Measurements from ENCODE around the gene PARD3B.
"Not testable (repeated sequence)": the region's sequence is repeated elsewhere in the genome, so short reads cannot be mapped to it uniquely, and the experiment has no call there.

The PARD3B gene

DNA sequence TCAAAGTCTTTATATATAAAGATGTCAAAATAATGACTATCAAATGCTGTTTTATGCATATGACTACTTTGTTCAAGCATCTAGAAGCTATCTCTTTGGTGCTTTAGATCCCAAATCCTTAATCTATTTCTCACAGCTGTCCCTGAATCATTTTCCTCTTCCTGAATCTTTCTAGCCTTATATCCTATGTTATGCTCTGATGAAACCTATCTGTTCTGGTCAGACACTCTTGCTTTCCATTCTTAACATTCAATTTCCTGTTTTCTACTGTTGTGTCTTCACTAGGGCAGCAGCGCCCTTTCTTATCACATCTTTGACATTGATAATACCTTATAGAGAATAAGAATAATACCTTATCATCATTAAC, 6.3 kb upstream of the PARD3B start:
- no peak for DNase-seq (ENCODE audit: low read depth)

DNA sequence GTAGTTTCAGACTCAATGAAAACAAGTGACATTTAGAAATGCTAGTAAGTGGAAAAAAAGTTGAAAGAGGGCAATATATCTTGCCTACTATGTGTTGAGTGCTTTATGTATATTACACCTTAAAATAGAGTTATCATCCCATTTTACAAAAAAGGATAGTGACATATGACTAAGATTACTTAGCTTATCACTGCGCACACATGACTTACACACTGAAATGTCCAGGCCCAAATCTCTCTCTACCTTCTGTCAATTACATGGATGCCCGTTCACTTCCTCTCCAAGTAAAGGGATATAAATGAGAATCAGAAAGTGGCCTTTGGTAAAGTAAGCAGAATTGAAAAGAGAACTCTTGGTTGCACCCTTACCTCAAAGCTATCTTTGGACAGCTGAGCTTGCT, 3.6 kb upstream of the PARD3B start:
- no peak for DNase-seq (ENCODE audit: low read depth)

DNA sequence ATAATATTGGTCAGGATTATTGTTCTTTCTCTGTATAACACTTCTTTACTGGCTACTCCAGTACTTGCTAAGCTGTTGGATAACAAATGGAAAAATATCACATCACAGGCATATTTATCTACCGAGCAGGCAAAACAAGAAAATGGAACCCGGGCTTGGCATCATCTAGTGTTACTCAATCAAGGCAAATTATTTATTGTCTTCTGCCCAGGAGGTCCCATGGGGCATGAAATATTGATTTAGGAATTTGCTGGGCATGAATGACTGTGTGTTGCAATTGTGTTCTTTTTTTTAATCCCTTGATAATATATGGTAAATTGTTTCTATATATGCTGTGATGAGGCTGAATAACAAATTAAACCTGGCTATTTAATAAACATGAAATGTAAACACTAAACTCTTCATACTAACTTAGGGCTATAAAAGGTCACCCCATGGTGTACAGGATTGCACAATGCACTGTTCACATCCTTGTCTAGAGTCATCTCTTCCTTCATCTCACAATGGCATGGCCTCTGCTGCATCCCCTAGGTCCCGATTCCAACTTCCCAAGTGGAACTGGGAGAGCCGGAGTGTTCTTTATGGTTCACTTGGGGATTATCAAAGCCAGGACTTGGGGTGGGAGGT, 2.2 kb upstream of the PARD3B start:
- DNase-seq (ENCODE audit: low read depth), result no peak

DNA sequence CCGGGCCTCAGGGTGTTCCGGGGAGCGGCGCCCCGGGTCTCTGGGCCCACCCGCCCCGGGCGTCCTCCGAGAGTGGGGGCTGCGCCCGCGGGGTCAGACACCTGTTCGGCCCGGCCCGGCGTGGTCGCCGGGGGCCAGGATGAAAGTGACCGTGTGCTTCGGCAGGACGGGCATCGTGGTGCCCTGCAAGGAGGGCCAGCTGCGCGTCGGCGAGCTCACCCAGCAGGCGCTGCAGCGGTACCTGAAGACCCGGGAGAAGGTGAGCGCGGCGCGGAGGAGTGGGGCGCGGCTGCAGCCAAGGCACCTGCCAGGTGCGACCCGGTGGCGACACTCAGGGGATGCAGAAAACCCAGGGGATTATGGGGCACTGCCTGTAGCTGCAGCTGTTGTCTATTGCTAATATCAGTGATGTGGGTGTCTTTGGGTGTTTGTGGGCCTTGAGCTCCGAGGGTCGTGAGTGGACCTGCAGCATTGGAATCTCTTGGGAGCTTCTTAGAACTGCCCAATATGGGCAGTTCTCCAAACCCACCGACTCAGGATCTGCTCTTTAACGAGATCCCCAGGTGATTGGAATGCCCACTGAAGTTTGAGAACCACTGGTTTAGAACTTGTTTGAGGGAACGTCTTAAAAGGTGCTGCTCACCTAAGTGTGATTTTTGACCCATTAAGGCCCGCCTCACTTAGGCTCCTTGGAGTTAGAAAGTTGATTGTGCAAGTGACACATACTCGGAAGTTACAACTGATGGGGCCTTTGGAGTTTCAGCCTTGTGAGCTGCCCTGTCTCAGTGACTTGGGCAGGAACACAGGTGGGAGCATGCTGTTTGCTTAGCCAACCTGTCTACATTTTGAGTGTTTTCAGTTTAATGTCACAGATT, 823 bp downstream of the PARD3B start:
- no peak for DNase-seq (ENCODE audit: low read depth)

DNA sequence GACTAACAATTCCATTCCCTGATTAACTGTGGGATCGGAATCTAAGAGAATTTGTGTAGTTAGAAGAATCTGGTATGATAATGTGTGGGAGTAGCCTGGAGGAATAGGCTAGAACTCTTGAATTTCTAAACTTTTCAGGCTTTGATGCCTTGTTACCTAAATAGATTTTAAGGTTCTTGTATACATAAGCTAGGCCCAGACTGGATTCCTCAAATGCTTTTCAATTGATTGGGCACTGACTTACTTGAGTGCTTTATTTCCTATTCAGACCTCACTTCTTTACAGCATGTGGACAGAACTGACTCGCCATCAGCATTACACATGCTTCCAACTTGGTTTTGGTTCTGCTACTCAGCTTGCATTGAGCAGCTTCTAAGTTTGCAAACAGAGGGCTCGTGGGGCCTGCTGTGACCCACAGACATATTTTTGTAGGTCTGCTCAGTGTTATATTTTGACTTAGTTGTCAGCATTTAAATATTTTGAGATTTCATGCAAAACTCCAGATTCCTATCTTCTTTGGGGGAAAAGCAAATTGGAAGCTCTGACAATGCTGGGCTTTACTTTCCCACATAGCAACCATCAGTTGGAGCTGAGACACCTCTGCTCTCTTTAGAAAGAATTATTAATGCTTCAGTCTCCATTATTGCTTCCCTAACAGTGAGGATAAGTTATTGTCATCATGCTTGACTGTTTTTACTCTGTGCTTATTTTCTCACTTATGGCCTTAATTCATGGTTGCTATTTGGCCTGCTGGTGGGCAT, 5.7 kb downstream of the PARD3B start:
- DNase-seq (ENCODE audit: low read depth), result no peak

DNA sequence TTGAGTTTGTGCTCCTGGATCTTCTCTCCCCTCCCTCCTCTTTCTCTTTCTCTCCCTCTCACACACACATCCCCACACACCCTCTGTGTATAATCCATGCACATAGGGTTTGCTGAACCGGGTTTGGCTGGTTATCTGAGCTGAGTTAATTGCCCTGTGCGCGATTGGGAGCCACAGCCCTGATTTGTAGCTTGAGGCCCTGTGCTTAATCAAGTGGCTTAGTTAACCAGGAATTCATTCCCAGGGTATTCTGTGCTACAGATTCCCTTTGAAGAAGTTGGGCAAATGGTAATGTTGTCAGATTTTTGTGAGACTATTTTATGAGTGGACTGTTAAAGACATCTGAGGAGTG, 6.2 kb downstream of the PARD3B start:
- DNase-seq (ENCODE audit: low read depth), result no peak

DNA sequence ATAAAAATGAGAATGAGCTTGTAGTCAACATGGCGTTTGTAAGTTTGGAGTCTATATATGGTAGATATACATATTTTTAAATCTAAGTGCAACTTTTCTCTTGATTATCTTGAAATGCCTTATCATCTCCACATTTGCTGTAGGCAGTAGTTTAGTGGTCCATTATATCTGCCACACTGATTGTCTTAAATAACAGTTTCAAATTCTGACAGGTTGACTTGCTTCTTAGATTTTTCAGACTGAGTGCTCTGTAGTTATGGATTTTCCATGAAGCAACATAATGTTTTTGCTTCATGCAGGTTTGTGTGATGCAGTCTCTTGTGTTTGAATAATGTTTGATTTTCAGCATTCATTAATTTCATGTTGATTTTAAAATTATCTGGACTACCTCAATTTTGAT, 12.3 kb downstream of the PARD3B start:
- no peak for DNase-seq (ENCODE audit: low read depth)

DNA sequence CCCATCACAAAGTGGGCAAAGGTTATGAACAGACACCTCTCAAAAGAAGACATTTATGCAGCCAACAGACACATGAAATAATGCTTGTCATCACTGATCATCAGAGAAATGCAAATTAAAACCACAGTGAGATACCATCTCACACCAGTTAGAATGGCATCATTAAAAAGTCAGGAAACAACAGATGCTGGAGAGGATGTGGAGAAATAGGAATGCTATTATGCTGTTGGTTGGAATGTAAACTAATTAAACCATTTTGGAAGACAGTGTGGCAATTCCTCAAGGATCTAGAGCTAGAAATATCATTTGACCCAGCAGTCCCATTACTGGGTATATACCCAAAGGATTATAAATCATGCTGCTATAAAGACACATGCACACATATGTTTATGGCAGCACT, 14.1 kb downstream of the PARD3B start:
- not testable (repeated sequence) for DNase-seq (ENCODE audit: low read depth)

DNA sequence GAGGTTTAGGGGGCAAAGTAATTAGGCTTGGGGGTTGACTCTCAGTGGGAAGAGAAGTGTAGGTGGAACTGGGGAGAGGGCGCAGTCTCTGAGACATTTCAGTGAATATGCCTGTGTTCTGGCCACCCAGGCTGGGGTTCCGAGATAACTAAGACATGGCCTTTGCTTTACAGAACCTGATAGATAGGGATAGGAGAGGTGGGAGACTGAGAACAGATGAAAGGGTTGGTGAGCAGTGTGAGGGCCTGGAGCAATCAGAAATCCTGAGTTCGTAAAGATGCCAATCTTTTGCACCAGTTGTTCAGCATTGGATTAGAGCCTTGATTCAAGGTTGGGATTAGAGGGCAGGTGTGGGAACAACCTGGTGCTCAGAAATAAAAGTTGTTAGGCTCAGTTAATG, 15.6 kb downstream of the PARD3B start:
- no peak for DNase-seq (ENCODE audit: low read depth)

DNA sequence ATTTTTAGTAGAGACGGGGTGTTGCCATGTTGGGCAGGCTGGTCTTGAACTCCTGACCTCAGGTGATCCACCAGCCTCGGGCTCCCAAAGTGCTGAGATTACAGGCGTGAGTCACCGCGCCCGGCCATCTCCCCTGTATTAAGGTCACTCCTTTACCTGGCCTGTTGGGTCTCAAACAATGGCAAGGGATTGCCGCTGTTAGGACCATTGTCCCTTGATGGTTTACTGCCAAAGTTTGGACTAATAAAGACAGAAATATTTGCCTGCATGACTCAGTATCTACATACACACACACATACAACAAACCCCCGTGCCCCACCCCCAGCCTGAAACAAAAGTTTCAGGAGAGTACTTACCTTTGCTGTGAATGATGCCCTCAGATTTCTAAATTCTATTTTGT, 16.5 kb downstream of the PARD3B start:
- DNase-seq (ENCODE audit: low read depth), result no peak

DNA sequence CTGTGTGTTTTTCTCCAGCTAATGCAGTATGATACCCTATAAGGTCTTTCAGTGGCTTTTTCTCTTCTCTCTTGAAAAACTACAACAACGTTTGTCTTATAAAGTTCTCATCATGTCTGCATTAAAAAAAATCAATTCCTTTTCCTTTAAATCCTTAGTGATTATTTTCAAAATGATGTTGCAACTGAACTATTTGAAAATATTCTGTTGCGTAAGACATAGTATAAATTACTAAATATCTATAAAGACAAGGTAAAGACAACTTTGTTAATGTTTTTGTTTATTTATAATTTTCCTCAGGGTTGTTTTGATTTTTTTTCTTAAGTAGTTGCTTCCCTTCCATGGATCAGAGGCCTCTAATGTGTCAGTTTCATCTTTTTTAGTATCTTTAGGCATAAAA, 21.2 kb downstream of the PARD3B start:
- DNase-seq (ENCODE audit: low read depth), result no peak

DNA sequence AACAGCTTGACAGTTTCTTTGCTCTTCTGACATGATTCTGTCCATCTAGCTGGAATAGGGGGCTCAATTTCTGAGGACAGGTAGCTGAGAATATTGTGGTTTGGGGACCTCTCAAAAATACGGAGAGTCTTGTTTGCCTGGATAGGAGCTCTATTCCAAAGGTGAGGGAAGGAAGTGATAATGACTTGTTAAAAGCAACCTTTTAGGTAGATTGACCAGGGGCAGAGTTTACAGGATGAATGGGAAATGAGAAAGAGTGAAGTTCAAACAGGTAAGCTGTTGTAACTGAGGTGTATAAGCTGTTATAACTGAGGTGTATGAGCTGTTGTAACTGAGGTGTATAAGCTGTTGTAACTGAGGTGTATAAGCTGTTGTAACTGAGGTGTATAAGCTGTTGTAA, 25.1 kb downstream of the PARD3B start:
- no peak for DNase-seq (ENCODE audit: low read depth)

DNA sequence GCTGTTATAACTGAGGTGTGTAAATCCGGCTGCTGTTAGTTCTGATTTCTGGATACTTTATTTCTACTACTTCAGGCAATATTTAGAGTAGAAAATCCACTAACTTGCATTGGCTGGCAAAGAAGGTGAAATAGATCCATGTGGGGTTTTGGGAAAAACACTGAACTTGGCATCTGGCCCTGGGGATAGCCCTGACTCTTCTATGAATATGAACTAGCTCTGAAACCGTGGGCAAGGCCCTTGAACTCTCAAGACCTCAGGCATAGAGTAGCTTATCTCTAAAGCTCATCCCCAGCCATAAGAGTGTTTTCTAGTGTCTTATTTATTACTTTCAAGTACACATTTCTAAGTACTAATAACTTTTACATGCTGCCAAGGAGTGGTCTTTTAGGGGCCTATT, 25.8 kb downstream of the PARD3B start:
- DNase-seq (ENCODE audit: low read depth), result no peak

DNA sequence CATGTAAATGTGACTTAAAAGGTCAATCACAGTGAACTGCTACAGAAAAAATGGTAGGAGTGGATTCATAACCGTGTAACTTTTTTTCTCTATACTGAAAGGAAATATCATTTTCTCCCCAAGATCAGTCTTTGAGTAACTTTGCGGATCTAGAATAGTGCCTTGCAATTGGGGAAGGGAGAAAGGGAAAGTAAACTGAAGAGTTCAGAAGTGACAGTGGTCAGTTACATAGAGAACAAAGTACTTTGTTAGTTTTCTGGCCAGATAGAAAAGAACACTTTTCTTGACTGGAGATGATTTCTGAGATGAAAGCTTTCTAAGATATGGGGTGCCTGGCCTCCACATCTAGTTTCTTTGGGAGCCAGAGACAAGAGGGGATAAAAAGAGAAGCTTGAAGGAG, 26.6 kb downstream of the PARD3B start:
- no peak for DNase-seq (ENCODE audit: low read depth)

DNA sequence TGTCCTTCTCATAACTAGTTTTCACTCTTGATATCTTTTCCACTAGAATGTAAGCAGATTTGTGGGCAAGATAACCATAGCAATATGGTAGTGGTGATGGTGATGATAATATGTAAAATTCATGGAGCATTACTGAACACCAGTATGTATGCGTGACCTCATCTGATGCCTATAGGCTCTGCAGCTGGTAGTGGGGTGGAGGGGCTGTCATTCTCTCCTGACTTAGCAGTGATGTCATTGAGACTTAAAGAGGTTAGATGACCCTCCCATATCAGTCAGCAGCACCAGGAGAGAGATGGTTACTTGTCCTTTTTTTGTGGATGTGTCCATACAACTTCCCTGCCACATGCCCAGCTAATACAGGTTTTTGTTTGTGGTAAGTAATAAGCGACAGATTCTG, 27.9 kb downstream of the PARD3B start:
- DNase-seq (ENCODE audit: low read depth), result no peak

DNA sequence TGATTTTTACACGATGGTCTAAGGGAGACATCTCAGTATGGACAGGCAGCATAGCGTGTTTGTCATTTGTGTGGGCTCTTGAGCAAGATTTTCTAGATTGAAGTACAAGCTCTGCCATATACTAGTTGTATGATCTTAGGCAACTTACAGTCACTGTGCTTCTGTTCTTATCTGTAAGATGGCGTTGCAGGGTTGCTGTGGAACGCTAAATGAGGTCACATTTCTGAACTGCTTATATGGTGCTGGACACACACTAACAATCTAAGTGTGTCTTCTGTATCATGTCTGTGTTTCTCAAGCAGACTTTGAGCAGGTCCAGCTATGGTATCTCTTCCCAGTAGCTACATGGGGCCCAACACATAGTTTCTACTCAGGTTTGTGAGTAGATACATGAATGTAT, 29.2 kb downstream of the PARD3B start:
- no peak for DNase-seq (ENCODE audit: low read depth)

DNA sequence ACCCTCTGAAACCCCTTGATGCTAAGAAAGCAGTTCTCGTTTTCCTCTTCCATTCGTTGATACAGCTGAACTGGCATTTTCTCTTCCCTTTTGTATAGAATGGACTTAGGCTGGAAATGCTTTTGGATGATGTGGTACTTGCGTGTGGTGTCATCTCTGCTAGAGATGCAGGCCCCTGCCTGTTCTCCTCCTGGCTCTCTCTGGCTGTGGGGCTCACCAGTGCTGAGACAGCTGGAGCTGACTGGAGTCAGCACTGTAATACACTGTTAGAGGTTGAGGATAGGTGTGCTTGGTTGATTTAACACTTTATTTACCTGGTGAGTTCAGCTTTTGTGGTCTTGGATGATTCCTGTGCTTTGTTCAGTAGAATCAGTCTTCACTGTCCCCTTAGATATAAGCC, 30.2 kb downstream of the PARD3B start:
- no peak for DNase-seq (ENCODE audit: low read depth)

DNA sequence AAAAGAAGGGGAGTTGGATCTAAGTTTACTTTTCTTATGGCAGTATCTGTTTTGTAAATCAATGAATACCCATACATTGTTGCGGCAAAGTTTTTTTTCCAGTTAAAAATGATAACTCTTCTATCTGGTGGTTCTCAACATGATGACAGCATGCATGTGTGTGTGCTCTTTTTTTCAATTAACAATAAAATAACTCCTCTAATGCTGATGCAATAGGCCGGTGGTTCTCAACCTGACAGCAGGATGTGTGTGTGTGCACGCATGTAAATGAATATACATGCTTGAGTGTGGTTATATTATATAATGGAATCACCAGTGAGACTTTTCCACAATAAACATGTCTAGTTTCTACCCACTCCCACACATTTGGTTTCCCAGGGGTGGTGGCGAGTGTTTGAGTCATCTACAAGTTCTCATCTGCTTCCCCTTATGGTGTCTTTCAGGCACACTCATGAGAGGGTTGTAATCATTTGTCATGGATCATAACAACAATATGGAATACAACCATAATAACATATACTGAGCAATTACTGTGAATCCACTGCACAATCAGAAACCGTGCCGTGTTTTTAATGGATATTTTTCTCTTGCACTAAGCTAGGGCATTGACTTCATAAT, 31.2 kb downstream of the PARD3B start:
- no peak for DNase-seq (ENCODE audit: low read depth)

DNA sequence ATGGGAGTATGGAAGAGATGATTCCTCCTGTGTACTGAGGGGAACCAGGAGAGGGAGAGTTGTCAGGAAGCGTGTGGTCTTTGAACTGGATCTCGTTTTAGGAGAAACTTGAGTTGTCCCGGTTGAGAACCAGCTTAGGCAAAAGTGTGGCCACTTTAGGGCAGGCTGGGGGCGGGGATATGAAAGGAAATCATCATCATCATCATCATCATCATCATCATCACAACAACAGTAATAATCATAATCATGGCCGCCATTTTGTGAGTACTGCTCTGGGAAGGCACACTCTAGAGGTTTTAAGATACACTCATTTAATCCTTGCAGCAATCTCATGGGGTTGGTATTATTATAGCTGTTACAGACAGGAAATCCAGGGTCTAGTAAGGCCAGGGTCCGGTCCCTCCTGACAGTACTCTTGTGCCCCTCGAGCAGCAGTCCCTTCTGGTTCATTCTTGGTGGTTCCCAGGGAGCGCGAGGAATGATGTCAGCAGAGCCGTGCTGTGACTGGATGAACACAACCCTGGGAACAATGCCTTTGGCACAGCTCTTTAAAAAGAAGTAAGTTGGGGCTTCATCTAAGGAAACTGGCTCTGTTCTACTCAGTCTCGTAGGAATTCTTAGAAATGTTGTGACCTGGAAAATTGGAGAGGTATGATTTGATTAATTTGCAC, 33.8 kb downstream of the PARD3B start:
- DNase-seq (ENCODE audit: low read depth), result no peak

DNA sequence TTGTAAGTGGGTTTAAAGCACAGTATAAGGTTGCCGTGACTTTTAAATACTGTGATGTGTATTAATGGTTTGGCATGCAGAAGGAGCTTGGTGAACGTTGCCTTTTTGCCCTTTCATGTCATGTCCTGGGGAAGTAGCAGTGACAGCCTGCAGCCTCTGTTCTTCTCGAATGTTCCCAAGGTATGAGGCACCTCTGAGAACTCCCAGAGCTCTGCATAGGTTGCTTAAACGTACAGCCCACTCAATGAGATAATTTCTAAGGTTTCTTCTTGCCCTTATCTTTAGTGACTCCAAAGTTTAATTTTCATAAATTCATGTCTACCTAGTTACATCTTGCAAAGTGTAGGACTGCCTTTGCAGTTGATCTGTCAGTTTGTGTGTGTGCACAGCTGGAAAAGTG, 36.7 kb downstream of the PARD3B start:
- DNase-seq (ENCODE audit: low read depth), result no peak

DNA sequence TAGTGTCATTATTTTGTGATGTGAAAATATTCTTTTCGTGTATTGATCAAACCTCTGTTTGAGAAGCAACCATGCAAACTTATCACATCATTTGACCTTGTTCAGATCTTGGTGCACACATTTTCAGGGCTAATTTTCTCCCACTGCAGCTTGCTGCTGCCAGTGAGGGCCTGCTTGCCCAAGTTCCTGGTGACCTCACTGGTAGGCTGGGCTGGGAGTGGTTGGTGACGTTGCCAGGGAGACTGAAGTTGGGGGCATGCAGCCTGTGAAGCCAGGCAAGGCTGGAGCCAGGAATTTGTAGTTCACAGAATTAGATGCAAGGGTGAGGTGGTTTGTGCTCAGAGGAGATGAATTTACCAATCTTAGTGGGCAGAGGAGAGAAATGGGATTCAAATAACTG, 38.5 kb downstream of the PARD3B start:
- no peak for DNase-seq (ENCODE audit: low read depth)

DNA sequence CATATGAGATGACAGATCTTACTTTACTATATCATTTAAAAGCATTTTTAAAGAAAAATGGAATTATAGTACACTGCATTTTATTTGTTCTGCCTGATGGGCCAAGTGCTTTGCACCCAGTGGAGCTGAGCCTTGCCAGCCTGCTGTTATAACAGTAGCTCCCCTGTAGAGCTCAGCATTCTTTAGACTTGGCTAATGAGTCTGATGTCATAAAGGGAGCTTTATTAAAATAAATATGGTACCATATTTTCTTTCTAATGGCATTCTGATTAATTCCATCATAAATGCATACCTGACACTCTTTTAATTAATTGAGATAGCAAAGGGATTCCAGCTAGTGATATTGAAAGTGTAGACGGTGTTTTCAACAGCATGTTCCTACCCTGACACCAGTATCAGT, 40.7 kb downstream of the PARD3B start:
- DNase-seq (ENCODE audit: low read depth), result no peak

Data from activated T-cell treated with anti-CD3 and anti-CD28 coated beads for 1 hour (primary cell).